Stromal cell of bone marrow (primary cell): ENCODE results near the gene MPEG1.

Source experiments
- DNase-seq: peaks from one replicate; pipeline ENCODE4 v3.0.0-alpha.2; 2012; ENCODE audit warnings: low read depth

Gene MPEG1

GRCh38 chr11:59218893-59219292 is 6.2 kb upstream of the MPEG1 start:
- no peak for DNase-seq

GRCh38 chr11:59218319-59218718 is 5.6 kb upstream of the MPEG1 start:
- no peak for DNase-seq

GRCh38 chr11:59216641-59217564 is 4.2 kb upstream of the MPEG1 start:
- no peak for DNase-seq

GRCh38 chr11:59214141-59214893 is 1.6 kb upstream of the MPEG1 start:
- DNase-seq = no peak

- no peak for DNase-seq
Observed at GRCh38 chr11:59212222-59212621, 505 bp downstream of the MPEG1 start.

- DNase-seq = no peak
Observed at GRCh38 chr11:59208956-59209355, 3.8 kb downstream of the MPEG1 start.

GRCh38 chr11:59207988-59208451 is 4.7 kb downstream of the MPEG1 start:
- DNase-seq = no peak

- DNase-seq = no peak
Observed at GRCh38 chr11:59206635-59207034, 6.1 kb downstream of the MPEG1 start.

- DNase-seq = no peak
Observed at GRCh38 chr11:59205648-59206047, 7.1 kb downstream of the MPEG1 start.

GRCh38 chr11:59204746-59205145 is 8.0 kb downstream of the MPEG1 start:
- no peak for DNase-seq

- DNase-seq = no peak
Observed at GRCh38 chr11:59201353-59201752, 11.4 kb downstream of the MPEG1 start.

GRCh38 chr11:59200423-59200746 is 12.3 kb downstream of the MPEG1 start:
- no peak for DNase-seq

- no peak for DNase-seq
Observed at GRCh38 chr11:59199546-59200422, 12.9 kb downstream of the MPEG1 start.

GRCh38 chr11:59198726-59199125 is 14.0 kb downstream of the MPEG1 start:
- no peak for DNase-seq

- peak; percentile 74 for DNase-seq
Observed at GRCh38 chr11:59197991-59198390, 14.7 kb downstream of the MPEG1 start.

- DNase-seq = no peak
Observed at GRCh38 chr11:59196777-59197176, 15.9 kb downstream of the MPEG1 start.

- no peak for DNase-seq
Observed at GRCh38 chr11:59195586-59195985, 17.1 kb downstream of the MPEG1 start.

- DNase-seq = no peak
Observed at GRCh38 chr11:59193587-59194130, 19.1 kb downstream of the MPEG1 start.

- no peak for DNase-seq
Observed at GRCh38 chr11:59192446-59193020, 20.2 kb downstream of the MPEG1 start.

GRCh38 chr11:59191890-59192289 is 20.8 kb downstream of the MPEG1 start:
- no peak for DNase-seq

GRCh38 chr11:59191095-59191494 is 21.6 kb downstream of the MPEG1 start:
- DNase-seq = no peak

GRCh38 chr11:59189986-59190385 is 22.7 kb downstream of the MPEG1 start:
- DNase-seq = no peak
